Medulla oblongata (tissue), 1 donor: ENCODE data around the gene KCNIP4.
A peak's percentile ranks its signal among the peaks of the same experiment; 100 is the strongest.
"Not testable (repeated sequence)": the region's sequence is repeated elsewhere in the genome, so short reads cannot be mapped to it uniquely, and the experiment has no call there.

ENCODE experiments used
- DNase-seq: peaks from one replicate; pipeline ENCODE4 v3.0.0-alpha.2; 2015; ENCODE audit errors: extremely low spot score

KCNIP4 gene

DNA sequence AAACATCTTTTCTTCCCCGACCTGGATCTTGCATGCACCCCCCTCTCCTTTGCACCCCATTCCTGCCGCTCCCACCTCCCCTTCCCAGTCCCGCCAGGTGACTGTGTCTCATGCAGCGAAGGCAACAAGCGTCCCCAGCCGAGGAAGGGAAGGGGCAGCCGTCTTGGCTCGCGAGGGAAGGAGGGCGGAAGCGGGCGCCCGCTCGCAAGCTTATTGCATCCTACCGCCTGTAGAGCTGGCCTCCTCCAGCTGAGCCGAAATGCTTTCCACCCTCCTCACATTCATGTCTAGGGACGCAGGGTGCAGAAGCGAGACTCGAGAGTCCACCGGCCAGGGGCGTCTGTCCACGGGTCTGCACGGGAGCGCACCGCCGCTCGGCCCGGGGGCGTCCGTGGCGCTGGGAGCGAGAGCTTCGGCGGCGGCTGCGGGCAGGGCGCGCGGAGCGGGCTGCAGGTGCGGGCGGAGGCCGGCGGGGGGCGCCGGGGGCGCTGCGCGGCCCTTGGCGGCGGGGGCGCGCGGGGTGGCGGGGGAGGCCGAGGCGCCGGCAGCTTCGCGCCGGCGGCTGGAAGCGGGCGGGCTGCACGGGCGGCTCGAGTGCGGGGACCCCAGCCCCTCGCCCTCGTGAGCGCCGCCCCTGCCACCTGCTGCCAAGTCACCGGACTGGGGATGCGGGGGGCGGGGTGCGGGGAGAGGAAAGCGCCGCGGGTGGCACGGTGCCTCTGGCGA, at the start of gene KCNIP4:
Gene KCNIP4, minus strand, starts transcription at position 426 of the 726 bp plus-strand sequence.
- DNase-seq = no peak

DNA sequence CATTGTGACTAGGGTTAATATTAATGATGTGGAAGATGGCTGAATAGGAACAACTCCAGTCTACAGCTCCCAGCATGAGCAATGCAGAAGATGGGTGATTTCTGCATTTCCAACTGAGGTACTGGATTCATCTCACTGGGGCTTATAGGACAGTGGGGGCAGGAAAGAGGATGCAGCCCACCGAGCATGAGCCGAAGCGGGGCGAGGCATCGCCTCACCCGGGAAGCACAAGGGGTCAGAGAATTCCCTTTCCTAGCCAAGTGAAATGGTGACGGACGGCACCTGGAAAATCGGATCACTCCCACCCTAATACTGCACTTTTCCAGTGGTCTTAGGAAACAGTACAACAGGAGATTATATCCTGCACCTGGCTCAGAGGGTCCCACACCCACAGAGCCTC, 48.0 kb upstream of the KCNIP4 start:
- not testable (repeated sequence) for DNase-seq

DNA sequence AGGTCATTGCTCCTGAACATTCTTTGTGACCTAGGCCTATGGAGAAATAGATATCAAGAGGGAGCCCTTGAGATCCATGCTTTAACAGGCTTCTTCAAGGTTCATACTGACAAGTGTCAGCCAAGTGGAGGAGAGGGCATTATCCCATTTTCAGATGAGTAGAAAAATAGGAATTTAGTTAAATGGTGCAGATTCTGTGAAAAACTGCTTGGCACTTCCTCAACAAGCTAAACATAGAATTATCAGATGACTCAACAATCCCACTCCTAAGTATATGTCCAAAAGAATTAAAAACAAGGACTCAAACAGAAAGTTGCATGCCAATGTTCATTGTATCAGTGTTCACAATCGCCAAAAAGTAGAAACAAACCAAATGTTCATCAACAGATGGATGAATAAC, 43.8 kb upstream of the KCNIP4 start:
- DNase-seq = no peak

DNA sequence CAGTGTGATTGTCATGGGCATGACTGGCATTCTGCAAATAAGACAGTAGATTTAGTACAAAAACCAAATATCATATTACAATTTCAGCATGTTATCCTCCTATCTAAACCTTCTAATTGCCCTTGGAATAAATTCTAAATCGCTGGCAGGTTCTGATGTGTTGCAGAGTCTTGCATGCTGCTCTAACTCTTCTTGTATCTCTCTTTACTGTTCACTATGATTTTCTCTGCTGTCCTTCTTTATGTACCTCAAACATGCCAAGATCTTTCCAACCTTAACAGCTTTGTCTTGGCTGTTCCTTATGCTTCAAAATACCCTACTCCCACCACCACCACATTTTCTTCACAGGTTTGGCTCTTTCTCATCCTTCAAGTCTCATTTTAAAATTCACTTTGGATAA, 43.0 kb upstream of the KCNIP4 start:
- no peak for DNase-seq

DNA sequence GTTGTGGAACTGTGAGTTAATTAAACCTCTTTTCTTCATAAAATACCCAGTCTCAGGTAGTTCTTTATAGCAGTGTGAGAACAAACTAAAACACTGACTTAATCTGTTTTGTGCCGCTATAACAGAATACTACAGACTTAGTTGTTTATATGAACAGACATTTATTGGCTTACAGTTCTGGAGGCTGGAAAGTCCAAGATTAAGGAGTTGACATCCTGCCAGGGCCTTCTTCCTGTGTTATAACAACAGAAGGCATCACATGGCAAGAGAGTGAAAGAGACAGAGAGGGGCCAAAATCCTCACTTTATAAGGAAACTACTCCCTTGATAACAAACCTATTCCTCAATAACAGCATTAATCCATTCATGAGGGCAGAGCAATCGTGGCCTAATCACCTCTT, 42.5 kb upstream of the KCNIP4 start:
- no peak for DNase-seq

DNA sequence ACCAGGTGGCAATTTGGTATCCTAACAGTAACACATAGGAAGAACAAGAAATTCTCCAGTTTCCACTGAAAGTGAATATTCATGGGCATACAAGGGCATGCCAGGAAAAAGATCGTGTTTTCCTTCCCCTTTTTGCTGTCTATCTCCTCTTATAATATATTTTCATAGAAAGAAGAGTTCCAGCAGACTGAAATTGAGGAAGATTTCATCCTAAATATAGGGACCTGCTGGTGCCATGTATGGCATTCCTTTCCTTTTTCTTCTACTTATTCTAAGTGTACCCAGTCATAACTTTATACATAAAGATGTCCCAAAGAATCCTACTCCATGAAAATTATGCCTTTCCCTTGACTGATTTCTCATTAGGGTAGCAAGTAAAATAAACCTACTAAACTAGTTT, 40.8 kb upstream of the KCNIP4 start:
- no peak for DNase-seq

DNA sequence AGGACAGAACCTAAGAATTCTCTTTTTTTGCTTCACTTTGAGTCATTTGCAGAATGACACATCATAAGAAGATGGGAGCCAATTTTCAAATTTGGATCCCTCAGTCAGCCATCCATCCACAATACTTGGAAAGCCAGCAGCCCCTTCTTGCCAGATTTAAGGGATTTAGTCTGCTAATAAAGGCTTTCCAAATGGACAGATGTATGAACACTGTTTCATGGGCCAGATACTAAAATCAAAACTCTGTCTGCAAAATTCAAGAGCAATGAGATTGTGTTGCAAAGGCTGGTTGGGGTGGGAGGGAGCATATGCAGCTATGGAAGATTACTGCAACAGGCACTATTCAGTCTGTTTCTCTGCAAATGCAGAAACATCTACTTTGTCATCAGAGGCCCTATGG, 37.7 kb upstream of the KCNIP4 start:
- no peak for DNase-seq

DNA sequence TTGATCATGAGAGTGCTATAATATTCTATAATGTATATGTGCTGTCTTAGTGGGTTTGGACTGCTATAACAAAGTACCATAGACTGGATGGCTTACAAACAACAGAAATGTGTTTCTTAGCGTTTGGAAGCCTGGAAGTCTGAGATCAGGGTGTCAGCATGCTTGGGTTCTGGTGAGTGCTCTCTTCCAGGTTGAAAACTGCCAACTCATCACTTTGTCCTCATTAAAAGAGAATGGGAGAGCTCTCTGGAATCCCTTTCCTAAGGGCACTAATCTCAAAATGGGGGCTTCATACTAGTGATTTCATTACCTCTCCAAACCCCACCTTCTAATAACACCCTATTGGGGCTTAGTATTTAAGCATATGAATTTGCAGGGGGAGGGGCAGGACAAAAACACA, 33.5 kb upstream of the KCNIP4 start:
- DNase-seq = no peak

DNA sequence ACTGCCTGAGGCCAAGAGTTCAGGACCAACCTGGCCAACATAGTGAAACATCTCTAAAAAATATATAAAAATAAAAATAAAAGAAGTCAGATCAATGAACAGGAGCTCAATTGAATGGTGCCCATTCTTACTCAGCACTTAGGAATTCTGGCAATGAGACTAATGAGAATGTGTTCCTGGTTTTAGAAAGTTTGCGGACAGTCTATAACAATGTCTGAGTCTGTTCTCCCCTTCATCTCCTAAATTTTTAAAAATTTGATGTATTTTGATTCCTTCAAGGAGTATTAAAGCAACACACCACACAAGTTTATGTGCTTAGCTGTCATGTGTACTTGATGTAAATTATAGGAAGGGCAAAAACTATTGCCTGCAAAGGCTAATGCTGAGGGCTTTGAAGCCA, 30.6 kb upstream of the KCNIP4 start:
- no peak for DNase-seq

DNA sequence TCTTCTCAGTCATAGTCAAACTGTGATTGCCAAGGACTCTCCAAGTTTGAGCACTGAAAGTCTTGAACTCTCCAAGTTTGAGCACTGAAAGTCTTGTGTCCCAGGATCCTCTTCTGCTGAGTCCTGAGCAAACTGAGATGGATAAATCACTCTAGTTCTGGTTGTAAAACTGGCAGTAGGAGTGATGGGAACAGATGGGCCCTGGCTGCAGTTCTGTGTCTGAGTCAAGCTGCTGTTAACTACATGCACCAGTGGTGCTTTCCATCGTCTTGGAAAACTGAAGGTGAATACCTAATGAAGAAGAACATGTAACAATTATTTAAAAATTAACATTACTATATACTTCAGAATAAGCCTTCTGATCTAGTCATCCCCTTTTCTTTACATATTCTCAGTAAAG, 27.6 kb upstream of the KCNIP4 start:
- DNase-seq = no peak

DNA sequence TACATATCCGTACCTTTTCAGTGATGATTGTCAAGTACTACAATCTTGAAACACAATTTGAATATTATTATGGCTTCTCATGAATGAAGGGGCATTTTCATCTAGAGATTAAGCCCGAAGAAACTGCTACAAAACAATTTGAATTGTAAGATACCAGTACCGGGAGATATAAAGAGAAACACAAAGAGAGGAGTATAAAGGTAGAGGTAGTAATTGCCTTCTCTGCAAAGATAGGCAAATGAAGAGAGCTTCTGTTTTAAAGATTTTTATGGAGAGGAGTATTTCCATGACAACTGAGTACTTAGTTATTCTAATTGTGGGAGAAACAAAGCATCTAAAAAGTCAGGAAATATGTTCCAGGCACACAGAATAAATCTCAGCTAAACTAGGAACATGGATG, 25.3 kb upstream of the KCNIP4 start:
- no peak for DNase-seq

DNA sequence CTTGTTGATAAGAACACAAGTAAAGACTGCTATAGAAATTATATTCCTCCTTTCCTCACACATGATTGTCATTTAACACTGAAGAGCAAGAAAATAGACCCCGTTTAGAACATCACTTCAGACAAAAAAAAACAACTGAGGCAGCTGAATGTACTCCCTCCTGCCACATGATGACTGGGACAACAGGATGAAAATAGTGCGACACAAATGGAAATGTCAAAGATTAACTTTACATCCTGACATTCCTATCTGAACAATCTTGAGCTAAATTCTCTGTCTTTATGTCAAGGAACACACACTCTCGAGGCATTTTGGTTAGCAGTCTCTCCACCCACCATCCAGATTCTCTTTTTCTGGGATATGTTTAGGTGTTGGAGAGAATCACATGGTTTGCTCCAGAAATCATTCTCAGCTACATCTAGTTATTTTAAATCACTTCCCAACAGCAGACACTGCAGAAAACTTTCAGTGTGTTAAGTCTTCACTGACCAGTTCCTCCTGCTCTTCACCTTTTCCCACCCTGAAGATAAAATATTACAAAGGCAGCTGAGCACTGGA, 16.3 kb upstream of the KCNIP4 start:
- DNase-seq = no peak

DNA sequence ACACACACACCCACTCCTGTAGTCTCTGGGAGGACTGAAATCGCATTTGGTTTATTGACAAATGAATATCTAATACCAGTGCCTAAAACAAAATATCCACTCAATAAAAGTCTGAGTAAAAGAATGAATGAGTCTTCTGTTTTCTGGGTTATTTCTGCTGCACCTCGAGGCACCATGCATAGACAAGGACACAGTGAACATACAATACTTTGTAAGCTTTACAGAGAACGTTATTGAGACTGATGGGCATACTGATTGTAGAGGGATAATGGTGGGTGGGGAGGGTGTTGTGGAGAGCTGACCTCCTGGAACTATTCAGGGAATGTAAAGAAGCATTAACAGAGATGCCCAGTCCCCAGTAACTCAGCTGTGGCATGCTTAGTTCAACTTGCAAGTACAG, 14.1 kb upstream of the KCNIP4 start:
- no peak for DNase-seq

DNA sequence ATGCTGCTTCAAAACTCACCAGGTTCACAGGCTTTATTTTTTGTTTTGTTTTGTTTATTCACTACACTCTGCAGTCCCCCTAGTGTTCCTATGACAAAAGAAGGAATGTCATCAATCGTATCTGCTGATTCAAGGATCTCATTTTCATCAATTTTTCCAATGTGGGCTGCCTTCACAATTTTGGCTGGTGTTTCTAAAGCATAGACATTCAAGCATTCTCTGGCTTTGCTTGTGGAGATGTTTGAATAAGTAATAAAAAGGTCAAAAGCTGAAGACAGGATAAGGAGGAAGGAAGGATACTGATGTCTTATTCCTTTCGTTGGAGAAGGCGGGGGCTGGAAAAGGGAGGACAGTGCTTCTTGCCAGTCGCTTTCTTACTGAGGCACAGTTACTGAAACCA, 12.2 kb upstream of the KCNIP4 start:
- no peak for DNase-seq

DNA sequence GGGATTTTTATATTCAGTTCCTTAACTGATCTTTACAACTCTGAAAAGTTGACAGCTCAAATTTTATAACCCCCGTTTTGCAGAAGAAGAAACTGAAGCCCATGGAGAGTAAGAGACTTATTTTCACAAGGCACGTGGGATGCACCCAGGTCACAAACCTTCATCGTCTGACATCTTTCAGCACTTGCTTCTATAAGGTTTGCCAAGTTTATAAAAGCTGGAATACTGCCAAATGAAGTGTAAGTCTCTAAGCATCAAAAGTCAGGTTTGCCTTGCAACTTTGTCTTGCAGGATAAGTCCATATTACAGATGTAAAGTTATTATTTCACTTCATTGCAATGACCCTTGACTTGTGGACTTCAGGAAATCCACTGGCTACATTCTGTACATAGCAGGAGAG, 6.3 kb upstream of the KCNIP4 start:
- no peak for DNase-seq

DNA sequence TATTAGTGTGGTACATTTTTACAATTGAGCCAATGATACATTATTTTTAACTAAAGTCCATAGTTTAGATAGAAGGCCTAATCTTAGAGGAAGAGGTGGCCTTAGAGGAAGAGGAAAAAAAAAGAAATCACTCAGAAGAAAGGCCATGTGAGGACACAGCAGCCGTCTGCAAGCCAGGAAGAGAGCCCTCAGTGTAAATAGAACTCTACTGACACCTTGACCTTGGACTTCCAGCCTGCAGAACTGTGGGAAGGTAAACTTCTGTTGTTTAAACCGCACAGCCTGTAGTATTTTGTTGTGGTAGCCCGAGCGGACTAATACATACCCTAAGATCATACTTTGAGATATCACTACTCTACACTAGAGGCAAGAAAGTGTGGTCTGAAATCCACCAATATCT, 5.1 kb upstream of the KCNIP4 start:
- DNase-seq = no peak

DNA sequence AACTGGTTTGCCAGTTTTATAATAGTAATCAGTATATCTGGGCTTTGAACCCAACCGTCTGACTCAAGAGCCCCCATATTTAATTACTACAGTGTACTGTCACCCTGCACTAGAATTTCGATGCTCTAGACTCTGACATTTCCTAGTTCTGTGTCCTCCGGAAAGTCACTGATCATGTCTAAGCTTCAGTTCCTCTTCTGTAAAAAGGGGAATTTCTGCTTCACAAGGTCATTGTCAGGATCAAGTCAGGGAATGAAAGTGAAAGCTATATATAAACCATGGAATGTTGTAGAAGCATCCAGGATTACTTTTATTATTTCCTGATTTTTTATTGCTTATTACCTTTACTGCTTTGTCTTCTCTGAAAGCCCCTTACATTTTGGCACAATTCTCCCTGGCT, 4.0 kb upstream of the KCNIP4 start:
- peak; percentile 16 for DNase-seq

DNA sequence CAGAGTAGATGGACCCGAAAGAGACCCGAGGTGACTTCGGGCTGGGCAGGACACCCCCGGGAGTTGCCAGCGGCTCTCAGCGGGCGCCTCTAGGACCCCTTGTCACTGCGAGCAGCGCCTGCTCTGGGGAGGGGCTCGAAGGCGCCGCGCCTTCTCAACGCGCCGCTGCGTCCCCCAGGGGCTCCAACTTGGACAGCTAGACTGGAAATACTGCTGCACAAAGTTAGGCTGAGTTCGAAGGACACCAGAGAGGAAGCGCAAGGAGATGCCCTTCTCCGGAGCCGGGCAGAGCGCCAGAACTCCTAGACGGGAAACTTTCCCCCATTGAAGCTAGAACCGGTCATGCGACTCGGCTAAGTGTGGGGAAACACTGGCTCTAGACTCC, 493 bp upstream of the KCNIP4 start:
- DNase-seq = no peak

DNA sequence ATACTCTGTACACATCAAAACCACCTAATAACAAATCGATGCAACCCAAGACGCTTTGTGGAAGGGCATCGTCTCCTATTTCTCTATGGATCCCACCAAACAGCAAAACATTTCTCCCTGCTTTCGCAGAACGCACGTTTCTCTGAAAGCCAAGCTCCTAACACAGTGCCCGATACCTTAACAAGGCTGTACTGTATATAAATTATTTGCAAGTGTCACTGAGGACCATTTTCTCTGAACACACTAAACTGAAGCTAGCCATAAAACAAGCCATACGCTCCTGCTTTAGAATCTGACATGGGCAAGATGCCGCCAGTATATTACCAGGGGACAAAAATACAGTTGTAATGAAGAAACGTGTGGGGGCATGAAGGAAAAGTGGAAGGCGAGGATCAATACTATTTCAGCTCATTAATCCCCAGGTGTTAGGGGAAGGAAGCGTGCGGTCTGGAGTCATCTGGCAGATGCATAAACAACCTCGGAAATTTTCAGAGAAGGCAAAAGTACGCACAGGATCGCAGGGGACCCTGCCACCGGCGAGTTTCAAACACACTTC, 703 bp downstream of the KCNIP4 start:
- no peak for DNase-seq

DNA sequence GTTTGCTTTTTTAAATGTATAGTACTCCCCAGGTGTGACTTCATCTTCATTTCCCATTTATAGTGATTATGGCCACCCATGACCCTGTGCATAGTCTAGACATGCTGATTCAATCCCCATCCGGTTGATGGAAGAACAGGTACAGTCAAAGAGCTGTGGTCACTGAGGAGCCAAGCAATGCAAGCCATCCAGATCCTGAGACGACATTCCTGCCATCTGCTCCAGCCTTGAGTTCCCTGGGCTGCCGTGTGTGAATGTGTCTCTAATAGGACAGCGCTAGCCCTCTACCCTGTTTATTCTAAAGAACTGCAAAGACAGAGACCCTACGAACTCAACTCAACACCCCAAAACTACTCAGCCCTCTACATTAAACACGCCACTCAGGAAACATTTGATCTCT, 1.7 kb downstream of the KCNIP4 start:
- no peak for DNase-seq

DNA sequence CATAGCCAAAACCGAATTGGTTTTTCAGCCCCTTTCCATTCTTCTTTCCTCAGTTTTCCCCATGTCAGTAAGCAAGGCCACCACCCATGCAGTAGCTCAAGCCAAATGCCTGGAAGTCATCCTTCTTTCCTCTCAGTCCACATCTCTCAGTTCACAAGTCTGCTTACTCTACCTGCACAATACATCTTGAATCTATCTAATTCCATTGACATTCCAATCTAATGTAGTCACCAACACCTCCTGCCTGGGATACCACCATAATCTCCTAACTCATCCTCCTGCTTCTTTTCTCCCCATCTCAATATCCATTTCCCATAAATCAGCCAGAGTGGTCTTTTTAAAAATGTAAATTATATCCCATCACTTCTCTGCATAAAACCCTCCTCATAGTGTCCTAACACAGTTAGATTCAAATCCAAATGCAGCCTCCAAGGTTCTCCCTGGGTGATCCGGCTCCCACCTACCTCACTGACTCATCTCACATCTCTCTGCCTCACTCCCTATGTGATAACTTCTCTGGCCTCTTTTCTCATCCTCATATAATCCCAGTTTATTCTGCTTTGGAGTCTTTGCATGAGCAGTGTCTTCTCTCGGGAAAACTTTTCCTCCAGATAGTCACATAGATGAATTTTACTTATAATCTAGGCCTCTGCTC, 26.9 kb downstream of the KCNIP4 start:
- no peak for DNase-seq

DNA sequence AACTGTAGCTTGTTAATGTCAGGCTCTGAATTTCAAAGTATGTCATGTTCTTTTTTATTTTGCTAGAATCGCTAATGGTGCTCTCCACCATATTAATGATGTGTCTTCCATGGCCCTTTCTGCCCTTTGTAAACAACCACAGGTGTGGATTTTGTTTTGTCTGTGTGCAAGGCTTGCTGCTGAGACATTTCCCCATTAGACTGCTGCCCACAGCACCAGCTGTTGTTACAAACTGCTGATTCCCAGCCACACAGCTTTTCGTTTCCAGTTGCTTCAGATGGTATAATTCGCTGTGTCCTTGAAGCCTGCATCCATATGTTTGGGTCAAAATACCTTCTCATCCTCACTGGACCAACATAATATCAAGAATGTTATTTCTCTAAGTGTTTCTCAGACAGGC, 32.8 kb downstream of the KCNIP4 start:
- DNase-seq = no peak

DNA sequence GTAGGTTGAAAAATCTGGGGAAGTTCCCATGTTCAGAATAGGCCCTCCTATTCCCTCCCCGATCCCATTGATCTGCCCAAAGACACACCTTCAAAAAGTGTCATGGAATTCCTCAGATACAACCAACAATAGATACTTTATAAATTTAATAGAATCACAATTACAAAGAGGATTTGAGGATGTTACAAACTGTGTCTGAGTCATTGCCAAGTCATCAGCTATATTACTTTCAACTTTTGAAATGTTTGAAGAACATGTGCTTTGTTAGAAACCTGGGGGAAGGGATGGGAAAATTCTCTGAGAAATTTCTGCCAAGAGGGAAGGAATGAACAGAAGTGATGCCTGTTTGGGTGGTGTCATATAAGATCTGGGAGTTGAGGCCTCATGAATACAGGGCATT, 46.7 kb downstream of the KCNIP4 start:
- no peak for DNase-seq
